GM21786 (cell line): ENCODE measurements around the gene MRPS7.

Experiments
- ATAC-seq: cut with Tn5 transposase; IDR thresholded peaks from one replicate; pipeline ENCODE4 v1.9.1; 2021; ENCODE audit not compliant: unreplicated experiment

MRPS7 gene

DNA sequence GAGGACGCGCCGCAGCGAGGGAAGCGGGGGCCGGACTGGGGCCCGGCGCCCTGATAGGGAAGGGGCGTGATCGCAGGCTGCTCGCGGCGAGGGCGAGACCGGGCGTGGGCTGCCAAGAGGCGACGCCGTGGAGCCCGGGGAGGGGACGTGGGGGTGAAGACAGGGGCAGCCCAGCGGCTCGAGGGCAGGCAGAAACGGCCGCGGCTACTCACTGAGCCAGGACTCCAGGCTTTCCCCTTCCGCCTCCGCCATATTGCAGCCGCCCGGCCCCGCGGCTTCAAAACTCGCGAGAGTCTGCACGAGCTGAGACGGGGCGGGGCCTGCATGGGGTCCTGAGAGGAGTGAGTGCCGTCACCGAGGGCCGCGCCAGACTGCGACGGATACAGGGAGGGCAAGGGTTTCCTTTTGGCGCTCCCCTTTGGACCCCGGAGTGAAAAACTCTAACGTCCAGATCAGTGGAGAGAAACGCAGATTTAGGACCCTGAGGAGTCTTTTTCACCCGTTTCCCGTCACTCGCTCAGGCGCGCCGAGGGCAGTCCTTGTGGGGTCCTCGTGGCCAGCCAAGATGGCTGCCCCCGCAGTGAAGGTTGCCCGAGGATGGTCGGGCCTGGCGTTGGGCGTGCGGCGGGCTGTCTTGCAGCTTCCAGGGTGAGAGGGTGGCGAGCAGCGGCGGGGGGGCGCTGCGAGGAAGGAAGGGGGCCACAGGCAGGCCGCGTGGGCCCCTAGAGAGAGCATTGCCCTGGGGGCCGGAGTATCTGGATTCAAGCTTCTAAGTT, at the start of gene MRPS7, which contains the start of gene GGA3:
TSS of gene MRPS7 (plus strand) at position 544 of the 776 bp plus-strand sequence. CDS start at position 566, 22 bp downstream.
TSS of gene GGA3 (minus strand) at position 271 of the 776 bp plus-strand sequence. CDS start at position 252, 19 bp downstream.
- peak; percentile 81 for ATAC-seq

DNA sequence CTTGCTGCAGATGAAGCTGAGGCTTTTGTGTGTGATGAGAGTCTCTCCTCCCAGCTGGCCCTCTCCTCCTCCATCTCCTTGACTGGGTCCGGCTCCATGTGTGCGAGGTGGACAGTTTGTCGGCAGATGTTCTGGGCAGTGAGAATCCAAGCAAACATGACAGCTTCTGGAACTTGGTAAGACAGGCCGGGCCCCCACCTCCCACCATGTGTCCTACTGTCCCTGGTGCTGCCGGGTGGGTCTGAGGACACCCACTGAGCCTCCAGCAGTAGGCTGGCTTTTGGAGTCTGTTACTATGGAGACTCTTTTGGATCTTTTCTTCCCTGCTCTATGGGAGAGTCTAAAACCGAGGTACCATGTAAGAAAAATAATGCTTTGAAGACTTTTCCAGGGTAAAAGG, 43.5 kb upstream of the MRPS7 start:
- ATAC-seq, result no peak

DNA sequence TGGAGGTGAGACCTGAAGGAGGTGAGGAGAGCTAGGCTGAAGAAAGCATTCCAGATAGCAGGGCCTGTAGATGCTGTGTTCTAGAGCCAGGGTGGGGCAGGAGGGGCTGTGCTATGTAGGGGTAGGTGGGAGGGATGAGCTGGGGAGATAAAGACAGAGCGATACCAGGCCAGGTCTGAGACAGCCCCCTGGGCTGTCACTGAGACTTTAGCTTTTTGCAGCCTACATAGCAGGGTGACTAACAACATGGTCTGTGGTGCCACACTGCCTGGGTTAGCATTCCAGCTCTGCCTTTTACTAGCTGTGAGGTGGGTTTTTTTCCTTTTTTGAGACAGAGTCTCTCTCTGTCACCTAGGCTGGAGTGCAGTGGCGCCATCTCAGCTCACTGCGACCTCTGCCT, 41.9 kb upstream of the MRPS7 start:
- ATAC-seq, result no peak

DNA sequence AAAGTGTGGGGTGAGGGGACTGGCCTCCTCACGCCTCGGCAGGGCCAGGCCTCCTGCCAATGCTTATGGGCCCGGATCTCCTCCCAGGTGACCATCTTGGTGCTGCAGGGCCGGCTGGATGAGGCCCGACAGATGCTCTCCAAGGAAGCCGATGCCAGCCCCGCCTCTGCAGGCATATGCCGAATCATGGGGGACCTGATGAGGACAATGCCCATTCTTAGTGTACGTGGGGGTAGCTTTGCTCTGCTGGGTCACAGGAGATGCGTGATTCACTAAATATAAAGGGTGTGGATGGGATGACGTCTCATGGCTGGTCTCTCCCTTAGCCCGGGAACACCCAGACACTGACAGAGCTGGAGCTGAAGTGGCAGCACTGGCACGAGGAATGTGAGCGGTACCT, 36.7 kb upstream of the MRPS7 start:
- ATAC-seq, result no peak

DNA sequence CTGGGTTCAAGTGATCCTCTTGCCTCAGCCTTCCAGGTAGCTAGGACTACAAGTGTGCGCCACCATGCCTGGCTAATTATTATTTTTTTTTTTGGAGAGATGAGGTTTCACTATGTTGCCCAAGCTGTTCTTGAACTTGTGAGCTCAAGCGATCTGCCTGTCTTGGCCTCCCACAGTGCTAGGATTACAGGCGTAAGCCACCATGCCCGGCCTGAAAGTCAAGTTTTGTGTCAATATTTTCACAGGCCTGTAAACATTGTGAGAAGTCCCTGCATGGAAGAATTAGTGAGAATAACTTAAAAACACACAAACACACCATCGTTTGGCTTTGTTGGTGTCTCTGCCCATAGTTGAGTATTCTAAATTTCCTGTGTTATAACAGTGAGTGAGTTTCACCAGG, 34.0 kb upstream of the MRPS7 start:
- no peak for ATAC-seq

DNA sequence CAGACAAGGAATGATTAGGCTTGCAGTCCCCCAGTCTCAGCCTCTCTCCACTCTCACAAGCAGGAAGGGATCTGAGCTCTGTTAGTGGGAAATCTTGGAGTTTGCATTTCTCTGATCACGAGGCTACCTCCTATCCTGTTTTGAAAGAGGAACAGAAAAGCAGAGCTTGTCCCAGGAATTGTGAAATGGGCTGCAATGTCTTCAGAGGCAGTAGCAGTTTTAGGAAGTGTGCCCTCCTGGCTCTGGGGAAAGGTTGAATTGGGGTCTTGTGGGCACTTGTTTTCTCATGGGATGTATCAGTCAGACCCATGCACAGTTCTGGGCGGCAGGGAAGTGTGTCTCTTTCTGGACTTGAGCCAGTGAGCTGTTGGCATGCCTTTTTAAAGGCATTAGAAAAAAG, 33.4 kb upstream of the MRPS7 start:
- ATAC-seq, result no peak

DNA sequence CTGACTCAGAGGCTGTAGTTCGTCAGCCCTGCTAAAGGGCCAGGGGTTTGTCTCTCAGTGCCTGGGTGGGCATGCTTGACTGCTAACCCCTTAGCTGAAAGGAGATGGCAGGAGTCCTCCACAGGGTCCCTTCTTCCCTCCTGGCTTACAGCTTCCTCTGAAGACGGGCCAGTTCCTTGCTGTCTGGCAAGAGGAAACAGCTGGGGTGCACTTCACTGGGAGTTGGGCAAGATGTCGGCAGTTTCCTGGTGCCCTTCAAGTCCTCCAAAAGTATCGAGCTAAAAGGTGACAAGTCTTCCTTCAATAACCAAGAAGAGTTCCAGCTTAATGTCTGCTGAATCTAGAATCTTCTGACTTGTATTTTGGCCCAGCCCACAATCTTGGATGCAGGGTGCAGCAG, 32.8 kb upstream of the MRPS7 start:
- ATAC-seq, result no peak

DNA sequence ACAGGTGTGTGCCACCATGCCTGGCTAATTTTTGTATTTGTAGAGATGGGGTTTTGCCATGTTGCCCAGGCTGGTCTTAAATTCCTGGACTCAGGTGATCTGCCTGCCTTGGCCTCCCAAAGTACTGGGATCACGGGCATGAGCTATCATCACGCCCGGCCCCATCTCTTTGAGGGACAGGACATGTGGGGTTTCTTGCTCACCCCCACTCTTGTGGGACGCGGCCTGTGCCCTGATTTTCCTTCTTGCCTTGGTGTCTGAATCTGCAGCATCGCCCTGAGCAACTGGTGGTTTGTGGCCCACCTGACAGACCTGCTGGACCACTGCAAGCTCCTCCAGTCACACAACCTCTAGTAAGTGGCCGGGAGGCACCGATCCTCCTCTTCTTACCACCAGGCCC, 30.6 kb upstream of the MRPS7 start:
- ATAC-seq, result no peak

DNA sequence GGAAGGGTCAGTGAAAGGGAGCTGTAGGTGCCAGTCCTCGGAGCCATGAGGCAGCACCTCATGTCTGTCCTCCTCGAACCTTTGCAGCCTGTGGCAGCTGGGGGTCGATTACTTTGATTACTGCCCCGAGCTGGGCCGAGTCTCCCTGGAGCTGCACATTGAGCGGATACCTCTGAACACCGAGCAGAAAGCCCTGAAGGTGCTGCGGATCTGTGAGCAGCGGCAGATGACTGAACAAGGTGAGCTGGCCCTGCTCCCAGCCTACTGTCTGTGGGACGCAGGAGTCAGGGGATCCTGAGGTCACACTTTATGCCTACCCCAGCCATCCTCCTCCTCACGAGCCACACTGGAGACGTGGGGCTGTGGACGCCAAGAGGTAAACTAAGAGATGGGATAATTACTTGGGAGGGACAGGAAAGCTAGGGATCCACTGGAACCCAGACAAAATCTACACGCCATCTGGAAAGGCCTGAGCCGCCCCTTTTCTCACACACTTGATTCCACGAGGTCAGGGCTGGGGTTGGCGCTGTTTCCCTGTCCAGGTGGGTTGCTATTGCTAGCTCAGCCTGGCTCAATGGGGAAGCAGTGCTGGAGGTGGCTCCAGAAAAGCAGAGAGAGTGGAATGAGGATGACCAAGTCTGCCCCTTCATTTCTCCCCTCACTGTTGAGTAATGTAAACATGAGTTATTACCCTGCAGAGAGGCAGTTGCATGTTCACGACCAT, 29.8 kb upstream of the MRPS7 start:
- ATAC-seq, result no peak

DNA sequence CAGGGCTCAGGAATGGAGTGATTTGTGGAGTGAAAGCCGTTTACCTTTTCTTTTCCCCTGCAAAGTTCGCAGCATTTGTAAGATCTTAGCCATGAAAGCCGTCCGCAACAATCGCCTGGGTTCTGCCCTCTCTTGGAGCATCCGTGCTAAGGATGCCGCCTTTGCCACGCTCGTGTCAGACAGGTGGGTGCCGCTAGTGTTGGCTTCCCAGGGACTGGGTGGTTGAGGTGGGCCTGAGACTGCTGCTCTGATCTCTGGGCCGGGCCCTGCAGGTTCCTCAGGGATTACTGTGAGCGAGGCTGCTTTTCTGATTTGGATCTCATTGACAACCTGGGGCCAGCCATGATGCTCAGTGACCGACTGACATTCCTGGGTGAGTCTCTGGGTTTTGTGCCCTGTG, 28.9 kb upstream of the MRPS7 start:
- no peak for ATAC-seq

DNA sequence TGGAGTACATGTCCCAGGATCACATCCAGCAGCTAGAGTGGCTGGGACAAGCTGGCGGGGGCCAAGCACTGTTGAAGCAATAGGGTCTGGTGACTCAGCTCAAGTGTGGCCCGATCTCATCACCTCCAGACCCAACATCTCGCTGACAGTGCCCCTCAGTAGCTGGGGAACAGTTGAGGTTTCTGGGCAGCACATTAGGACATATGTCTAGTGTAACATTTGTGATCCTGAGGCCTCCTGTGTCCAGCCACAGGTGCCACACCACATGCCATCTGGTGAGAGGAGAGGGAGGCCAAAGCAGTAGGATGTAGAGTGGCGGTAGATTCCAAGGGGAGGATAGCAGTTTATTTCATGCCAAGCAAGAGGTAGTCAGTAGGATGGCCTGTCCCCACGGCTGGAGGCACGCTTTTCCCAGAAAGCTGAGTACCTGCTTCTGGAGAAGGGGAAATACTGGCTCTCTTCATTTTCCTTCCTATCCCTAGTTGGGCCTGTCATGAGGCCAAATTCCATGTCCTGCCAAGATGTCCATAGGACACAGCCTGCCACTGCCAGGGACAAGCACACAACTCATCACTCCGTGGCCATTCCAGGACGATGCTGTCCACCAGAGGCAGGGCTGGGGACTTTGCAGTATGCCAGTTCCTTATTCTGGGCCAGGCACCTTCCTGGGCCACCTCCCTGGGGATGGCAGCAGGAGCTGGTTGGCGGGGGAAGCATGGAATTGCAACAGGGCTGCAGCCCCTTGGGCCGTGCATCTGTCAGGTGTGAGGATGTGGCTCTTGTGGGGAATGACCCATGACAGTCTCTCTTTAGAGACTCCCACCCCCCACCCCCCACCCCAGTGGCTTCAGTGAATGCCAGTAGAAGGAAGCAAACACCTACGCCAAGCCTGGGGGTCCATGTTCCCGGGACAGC, 24.3 kb upstream of the MRPS7 start:
- no peak for ATAC-seq

DNA sequence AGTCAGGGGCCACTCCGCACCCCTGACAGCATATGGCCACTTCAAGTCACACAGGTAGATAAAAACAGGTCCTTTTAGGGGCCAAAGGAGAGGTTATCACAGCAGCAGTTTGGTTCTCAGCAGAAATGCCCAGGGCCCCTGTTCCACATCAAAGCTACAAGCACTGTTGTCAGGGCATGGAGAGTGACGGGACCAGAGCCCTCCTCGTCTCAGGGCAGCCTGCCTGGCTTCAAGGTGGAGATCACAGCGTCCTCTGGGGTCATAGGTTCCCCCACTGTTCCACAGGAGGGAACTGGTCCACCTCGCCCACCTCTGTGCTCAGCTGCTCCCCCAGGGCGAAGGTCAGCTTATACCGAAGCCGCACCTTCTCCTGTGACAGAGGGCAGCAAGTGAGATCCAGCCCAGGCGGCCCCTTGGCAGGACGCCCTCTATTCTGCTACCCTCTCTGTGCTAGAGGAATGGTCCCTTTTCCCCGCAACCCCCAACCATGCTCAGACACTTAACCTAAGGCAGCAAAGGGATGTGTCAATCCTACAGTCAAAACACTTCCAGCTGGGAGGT, 23.6 kb upstream of the MRPS7 start:
- no peak for ATAC-seq

DNA sequence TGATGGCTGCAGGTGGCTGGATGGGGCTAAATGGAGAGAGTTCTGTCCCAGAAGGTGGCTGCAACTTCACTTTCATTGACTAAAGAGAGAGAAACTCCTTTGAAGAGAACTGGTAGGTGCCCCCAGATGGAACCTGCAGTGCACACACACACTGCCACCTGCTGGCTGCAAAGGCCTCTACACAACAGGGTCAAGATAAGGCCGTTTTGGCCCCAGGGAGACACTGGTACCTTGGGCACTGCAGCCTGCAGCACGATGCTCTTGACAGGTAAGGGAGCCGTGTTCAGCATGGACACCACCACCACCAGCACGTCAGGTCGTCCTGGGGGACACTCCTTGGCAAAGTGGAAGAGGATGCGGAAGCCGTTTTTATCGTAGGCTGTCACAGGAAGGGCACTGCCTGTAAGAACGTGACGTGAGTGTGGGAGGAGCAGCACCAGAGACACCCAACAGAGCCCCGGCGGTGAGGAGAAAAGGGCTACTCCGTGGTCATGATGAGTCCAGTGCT, 22.9 kb upstream of the MRPS7 start:
- ATAC-seq, result no peak

DNA sequence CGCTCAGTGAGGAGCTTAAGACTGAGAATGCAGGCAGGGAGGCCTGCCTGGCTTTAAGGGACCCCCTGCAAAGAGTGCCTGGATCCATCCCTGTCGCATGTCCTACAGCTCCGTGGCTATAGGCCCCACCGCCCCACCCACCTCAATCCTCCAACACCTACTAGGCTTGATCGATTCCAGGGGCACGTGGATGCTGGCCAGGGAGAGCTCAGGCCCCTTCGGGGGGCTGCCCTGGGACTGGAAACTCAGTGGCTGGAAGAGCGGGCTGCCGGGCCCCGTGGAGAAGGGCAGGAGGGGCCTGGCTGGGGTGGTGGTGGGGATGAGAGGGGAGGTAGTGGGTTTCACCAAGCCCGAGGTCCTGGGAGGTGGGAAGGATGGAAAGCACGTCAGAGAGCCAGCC, 22.5 kb upstream of the MRPS7 start:
- ATAC-seq, result no peak

DNA sequence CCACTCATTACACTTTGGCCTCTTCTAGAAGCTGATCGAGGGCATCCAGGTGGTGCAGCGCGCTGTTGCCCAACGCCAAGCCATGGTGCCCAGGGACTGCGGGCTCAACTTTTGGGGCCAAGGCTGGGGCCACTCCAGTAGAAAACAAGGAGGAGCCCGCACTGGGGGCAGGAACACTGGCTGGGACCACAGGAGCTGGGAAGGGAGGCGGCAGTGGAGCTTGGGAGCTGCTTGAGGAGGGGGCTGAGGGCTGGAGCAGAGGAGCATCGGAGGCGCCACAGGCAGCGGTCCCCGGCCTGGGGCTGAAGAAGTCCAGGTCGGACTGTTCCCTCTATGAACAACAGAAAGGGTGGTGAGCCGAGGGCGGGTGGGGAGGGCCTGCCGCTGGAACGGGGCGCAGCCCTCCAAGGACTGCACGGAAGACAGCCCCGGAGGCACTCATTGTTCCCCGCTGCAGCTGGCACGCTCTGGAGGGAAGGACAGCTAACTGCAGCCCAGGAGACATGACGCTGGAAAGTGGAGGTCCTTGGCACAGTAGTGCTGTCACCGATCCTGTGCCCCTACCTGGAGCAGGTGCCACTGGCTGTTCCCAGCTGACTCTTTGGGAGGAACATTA, 21.8 kb upstream of the MRPS7 start:
- no peak for ATAC-seq

DNA sequence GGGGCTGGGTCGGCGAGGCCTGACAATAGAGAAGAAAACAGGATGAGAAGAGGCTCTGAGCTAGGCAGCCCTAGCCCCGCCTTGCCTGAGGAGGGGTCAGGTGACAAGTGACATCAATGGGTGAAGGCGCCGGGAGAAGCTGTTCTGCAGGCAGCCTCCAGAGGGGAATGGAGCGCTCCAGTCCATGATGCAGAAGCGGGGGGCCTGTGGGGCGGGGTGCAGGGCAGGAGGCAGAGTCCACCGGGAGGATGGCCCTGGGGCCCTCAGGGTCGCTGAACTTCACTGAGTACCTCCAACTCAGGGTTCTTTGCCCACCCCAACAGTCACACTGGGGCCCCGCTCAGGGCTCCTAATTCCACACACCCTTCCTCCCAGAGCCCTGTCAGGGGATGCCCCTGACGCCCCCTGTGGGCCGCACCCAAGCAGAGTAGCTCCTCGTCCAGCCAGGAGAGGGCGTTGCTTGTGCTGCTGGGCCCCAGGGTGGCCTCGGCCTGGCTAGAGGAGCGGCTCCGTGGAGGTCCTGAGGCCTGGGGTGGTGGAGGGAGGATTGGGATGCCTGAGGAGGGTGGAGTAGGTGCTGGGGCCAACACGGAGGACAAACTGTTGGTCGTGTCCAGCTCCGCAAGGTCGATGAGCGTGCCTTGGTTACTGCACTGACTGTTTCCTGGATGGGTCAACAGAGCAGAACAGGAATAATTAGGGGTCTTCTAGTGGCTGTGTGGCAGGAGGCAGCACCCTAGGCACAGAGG, 21.1 kb upstream of the MRPS7 start:
- no peak for ATAC-seq

DNA sequence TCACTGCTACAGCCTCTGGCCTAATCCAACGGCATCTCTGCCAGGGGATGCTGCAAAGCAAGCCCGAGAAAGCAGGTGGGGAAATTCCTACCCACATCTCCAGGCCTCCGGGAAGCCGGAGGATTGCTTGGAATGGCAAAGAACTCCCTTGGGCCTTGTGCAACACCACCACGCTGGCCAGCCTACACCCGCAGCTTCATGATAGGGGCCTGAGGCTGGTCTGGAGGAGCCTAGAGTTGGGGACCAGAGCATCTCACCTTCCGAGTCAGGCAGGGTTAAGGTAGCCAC, 20.6 kb upstream of the MRPS7 start:
- no peak for ATAC-seq

DNA sequence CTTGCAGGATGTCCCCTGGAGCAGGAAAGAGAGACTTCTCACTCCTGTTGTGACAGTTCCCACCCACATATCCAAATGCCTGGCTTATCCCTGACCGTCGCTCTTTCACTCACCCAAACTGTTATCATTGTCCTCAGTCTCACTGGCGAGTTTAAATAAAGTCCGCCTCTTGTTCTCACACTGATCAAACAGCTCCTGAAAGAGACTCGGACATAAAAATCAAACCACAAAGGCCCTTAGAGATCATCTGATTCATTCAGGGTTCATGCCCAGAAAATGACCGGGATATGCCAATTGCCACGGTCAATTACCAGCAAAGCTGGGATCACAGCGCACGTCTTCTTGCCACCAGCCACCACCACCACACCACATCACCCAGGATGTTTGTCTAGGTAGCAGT, 20.2 kb upstream of the MRPS7 start:
- ATAC-seq, result no peak

DNA sequence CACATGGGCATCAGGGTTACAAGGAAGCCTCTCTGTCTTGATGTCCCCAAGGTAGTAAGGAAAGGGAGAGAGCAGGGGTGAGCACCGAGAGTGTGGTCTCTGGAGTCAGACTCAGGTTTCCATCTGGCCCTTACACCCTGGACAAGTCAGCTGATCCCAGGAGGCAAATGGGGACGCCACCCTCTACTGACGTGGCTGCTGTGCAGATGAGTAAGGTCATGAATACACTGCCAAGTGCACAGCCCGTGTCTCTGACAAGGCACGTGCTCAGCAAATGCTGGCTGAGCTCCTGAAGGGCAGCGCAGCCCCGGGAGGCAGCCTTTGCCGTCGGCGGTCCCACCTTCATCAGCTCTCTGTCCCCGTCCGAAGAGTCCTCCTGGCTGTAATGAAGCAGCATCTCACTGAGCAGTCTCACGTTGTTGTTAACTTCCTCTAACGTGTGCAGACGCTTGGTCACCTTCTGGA, 19.7 kb upstream of the MRPS7 start:
- no peak for ATAC-seq
